ENCODE results near the gene MTHFD1. TPM values are rescaled to one million over a fixed set of nuclear protein-coding genes. Genes with fewer than 3 reads are reported as not detected.

Gene MTHFD1
- total RNA-seq, 1 donor, result 53.1 TPM

- TF ChIP-seq CTCF (IDR thresholded peaks at IDR 0.05; ENCODE audit: insufficient read depth, low read depth, low read length), result no peak
- no peak for DNase-seq (ENCODE audit: low read depth)
- no peak overlapping the region for H3K4me3 ChIP-seq (ENCODE audit: low read depth, low read length)
These were observed 6.3 kb downstream of the MTHFD1 start for GRCh38 chr14:64394423-64394822.

GRCh38 chr14:64394977-64395633 is 7.0 kb downstream of the MTHFD1 start:
- TF ChIP-seq CTCF (IDR thresholded peaks at IDR 0.05; ENCODE audit: insufficient read depth, low read depth, low read length), result no peak
- peak; percentile 12 for DNase-seq (ENCODE audit: low read depth)
- no peak overlapping the region for H3K4me3 ChIP-seq (ENCODE audit: low read depth, low read length)

- H3K4me3 ChIP-seq (ENCODE audit: low read depth, low read length), result no peak overlapping the region
- no peak for DNase-seq (ENCODE audit: low read depth)
- no peak for TF ChIP-seq CTCF (IDR thresholded peaks at IDR 0.05; ENCODE audit: insufficient read depth, low read depth, low read length)
These were observed 12.8 kb downstream of the MTHFD1 start for GRCh38 chr14:64400829-64401459.

GRCh38 chr14:64401949-64402348 is 13.8 kb downstream of the MTHFD1 start:
- TF ChIP-seq CTCF (IDR thresholded peaks at IDR 0.05; ENCODE audit: insufficient read depth, low read depth, low read length), result no peak
- H3K4me3 ChIP-seq (ENCODE audit: low read depth, low read length), result no peak overlapping the region
- no peak for DNase-seq (ENCODE audit: low read depth)

GRCh38 chr14:64405295-64405694 is 17.1 kb downstream of the MTHFD1 start:
- DNase-seq (ENCODE audit: low read depth), result no peak
- no peak for TF ChIP-seq CTCF (IDR thresholded peaks at IDR 0.05; ENCODE audit: insufficient read depth, low read depth, low read length)
- H3K4me3 ChIP-seq (ENCODE audit: low read depth, low read length), result no peak overlapping the region

- no peak for TF ChIP-seq CTCF (IDR thresholded peaks at IDR 0.05; ENCODE audit: insufficient read depth, low read depth, low read length)
- no peak for DNase-seq (ENCODE audit: low read depth)
These were observed 19.2 kb downstream of the MTHFD1 start for GRCh38 chr14:64407329-64407728.

More at GRCh38 chr14:64407329-64407728, 19.2 kb downstream of the MTHFD1 start:
- H3K4me3 ChIP-seq (ENCODE audit: low read depth, low read length), result no peak overlapping the region
